CD4-positive, alpha-beta T cell (primary cell): ENCODE data around the gene RDH13. TPM values are rescaled to one million over a fixed set of nuclear protein-coding genes. Genes with fewer than 3 reads are reported as not detected.
"Not testable (repeated sequence)": the region's sequence is repeated elsewhere in the genome, so short reads cannot be mapped to it uniquely, and the experiment has no call there.

Experiments
- ATAC-seq: fragments of 200-7000 bp; cut with Tn5 transposase; one replicate; pipeline ENCODE4 v1.10.0; 2022; ENCODE audit warnings: mild to moderate bottlenecking; ENCODE audit not compliant: poor library complexity
- CTCF ChIA-PET: fragments of 350-600 bp; sonication (Branson Sonifier 250); formaldehyde crosslinking; loops from one replicate; lab custom pipeline; 2021; ENCODE audit warnings: antibody characterized with exemption, inconsistent platforms; lab: Charles Lee
- POLR2A ChIA-PET: fragments of 350-600 bp; sonication (Branson Sonifier 250); formaldehyde crosslinking; loops from one replicate; lab custom pipeline; 2021; ENCODE audit warnings: antibody characterized with exemption, inconsistent platforms; lab: Charles Lee
- DNase-seq, 14 experiments: peaks; one replicate each; pipeline ENCODE4 v3.0.0-alpha.2; 2013 to 2020; ENCODE audit warnings: mixed read lengths in 2 of 14
- H3K27ac ChIP-seq, 2 donors: one replicate each; pipeline versions ENCODE4 v1.5.1 to v1.7.0; 2013; ENCODE audit warnings: low read length in 2 of 2, low read depth in 1 of 2, mild to moderate bottlenecking in 1 of 2
- H3K27me3 ChIP-seq, 2 experiments: 1 replicate in 1 of 2; 2 replicates in 1 of 2; pipeline versions ENCODE4 v1.6.1 to v1.7.0; 2013; ENCODE audit warnings: low read length in 2 of 2, control low read depth in 1 of 2, mild to moderate bottlenecking in 1 of 2, moderate library complexity in 1 of 2; ENCODE audit not compliant: insufficient read depth in 2 of 2, control insufficient read depth in 1 of 2
- H3K36me3 ChIP-seq: one replicate; pipeline ENCODE4 v1.6.1; 2013; ENCODE audit warnings: low read length, control low read depth; ENCODE audit not compliant: insufficient read depth
- H3K4me1 ChIP-seq: one replicate; pipeline ENCODE4 v1.6.1; 2013; ENCODE audit warnings: low read length, control low read depth; ENCODE audit not compliant: insufficient read depth
- H3K4me3 ChIP-seq: one replicate; pipeline ENCODE4 v1.5.1; 2013; ENCODE audit warnings: mild to moderate bottlenecking, low read length, moderate library complexity
- H3K9me3 ChIP-seq, 2 experiments: 1 replicate in 1 of 2; 2 replicates in 1 of 2; pipeline versions ENCODE4 v1.6.1 to v1.7.0; 2013; ENCODE audit warnings: low read length in 2 of 2, mild to moderate bottlenecking in 2 of 2, control low read depth in 1 of 2, moderate library complexity in 1 of 2; ENCODE audit not compliant: control insufficient read depth in 1 of 2, insufficient read depth in 1 of 2
- H3K27ac Mint-ChIP-seq: one replicate; pipeline ENCODE4 v1.8.0; 2020; ENCODE audit warnings: mixed read lengths
- H3K27me3 Mint-ChIP-seq: one replicate; pipeline ENCODE4 v1.8.0; 2021; ENCODE audit warnings: mixed read lengths
- H3K36me3 Mint-ChIP-seq: one replicate; pipeline ENCODE4 v1.8.0; 2021; ENCODE audit warnings: low read depth, mixed read lengths
- H3K4me1 Mint-ChIP-seq: one replicate; pipeline ENCODE4 v1.8.0; 2021; ENCODE audit warnings: low read depth, mixed read lengths
- H3K4me3 Mint-ChIP-seq: one replicate; pipeline ENCODE4 v1.8.0; 2020; ENCODE audit warnings: mild to moderate bottlenecking, mixed read lengths
- H3K9me3 Mint-ChIP-seq: one replicate; pipeline ENCODE4 v1.8.0; 2020; ENCODE audit warnings: mixed read lengths
- intact Hi-C, 2 experiments: fragments of 100-400 bp; cut with DNase I in 1 of 2; cut with micrococcal nuclease in 1 of 2; formaldehyde crosslinking; loops; one replicate each; pipeline versions ENCODE4 v1.15.1 to v1.9.0; 2023 to 2025; cut with DNase I, micrococcal nuclease
- total RNA-seq, 174 experiments: library from RNA in 2 of 174; stranded (reverse) in 2 of 174; gene quantifications; one replicate each; pipeline ENCODE4 v1.2.3 and lab custom pipeline; 2021 to 2026
- TF ChIP-seq, protein P1 (sequence below): fragments of 200-600 bp; IDR thresholded peaks from one replicate; pipeline ENCODE4 v1.8.0; 2022; ENCODE audit warnings: antibody characterized with exemption, mild to moderate bottlenecking

The RDH13 gene
- total RNA-seq, 2 experiments from 2014 or later, result 7.4 to 8.8 TPM

- ChIA-PET CTCF (no interaction called here), POLR2A (no interaction called here)
- H3K4me1 ChIP-seq, result peaks cover 12% of the 10 kb centered on the region
- ATAC-seq (no peak), DNase-seq (no peak)
- no peak overlapping the region for H3K4me3 ChIP-seq
- peaks cover 0 to 32% of the 10 kb centered on the region in 2 experiments for H3K9me3 ChIP-seq
- H3K9me3 Mint-ChIP-seq, result peaks cover 3% of the 10 kb centered on the region
- no peak overlapping the region for H3K27ac ChIP-seq
- no peaks in the 10 kb centered on the region for H3K27me3 Mint-ChIP-seq
- H3K36me3 Mint-ChIP-seq, result peaks cover 54% of the 10 kb centered on the region
- peaks cover 33% of the 10 kb centered on the region for H3K4me1 Mint-ChIP-seq
- no peak overlapping the region for H3K4me3 Mint-ChIP-seq
- H3K27me3 ChIP-seq, result no peaks in the 10 kb centered on the region
- TF ChIP-seq, protein P1, sequence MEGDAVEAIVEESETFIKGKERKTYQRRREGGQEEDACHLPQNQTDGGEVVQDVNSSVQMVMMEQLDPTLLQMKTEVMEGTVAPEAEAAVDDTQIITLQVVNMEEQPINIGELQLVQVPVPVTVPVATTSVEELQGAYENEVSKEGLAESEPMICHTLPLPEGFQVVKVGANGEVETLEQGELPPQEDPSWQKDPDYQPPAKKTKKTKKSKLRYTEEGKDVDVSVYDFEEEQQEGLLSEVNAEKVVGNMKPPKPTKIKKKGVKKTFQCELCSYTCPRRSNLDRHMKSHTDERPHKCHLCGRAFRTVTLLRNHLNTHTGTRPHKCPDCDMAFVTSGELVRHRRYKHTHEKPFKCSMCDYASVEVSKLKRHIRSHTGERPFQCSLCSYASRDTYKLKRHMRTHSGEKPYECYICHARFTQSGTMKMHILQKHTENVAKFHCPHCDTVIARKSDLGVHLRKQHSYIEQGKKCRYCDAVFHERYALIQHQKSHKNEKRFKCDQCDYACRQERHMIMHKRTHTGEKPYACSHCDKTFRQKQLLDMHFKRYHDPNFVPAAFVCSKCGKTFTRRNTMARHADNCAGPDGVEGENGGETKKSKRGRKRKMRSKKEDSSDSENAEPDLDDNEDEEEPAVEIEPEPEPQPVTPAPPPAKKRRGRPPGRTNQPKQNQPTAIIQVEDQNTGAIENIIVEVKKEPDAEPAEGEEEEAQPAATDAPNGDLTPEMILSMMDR, result no peak
- intact Hi-C loops, result no loop called here
- no peaks in the 10 kb centered on the region for H3K36me3 ChIP-seq
- H3K27ac Mint-ChIP-seq, result no peak overlapping the region
Observed at GRCh38 chr19:55012306-55012705, 50.6 kb downstream of the RDH13 start.

- POLR2A ChIA-PET, H3K27me3 Mint-ChIP-seq, H3K4me3 Mint-ChIP-seq, DNase-seq, intact Hi-C loops, ATAC-seq, H3K27me3 ChIP-seq, H3K9me3 Mint-ChIP-seq, H3K4me3 ChIP-seq, H3K36me3 ChIP-seq, CTCF ChIA-PET, H3K27ac Mint-ChIP-seq, H3K27ac ChIP-seq: not testable (repeated sequence)
- Mint-ChIP-seq H3K36me3 (peaks cover 56% of the 10 kb centered on the region), H3K4me1 (peaks cover 43% of the 10 kb centered on the region)
- Histone ChIP-seq H3K9me3 (peaks cover 4 to 22% of the 10 kb centered on the region in 2 experiments), H3K4me1 (peaks cover 22% of the 10 kb centered on the region)
Observed at GRCh38 chr19:55010561-55010960, 52.4 kb downstream of the RDH13 start.

GRCh38 chr19:55008781-55009180, 54.2 kb downstream of the RDH13 start:
- H3K4me3 Mint-ChIP-seq, DNase-seq, ATAC-seq, intact Hi-C loops, CTCF ChIA-PET, H3K27ac ChIP-seq, H3K36me3 ChIP-seq, H3K27me3 ChIP-seq, POLR2A ChIA-PET, H3K27ac Mint-ChIP-seq, H3K4me3 ChIP-seq: not testable (repeated sequence)
- H3K4me1 ChIP-seq, result peaks cover 15% of the 10 kb centered on the region
- peaks cover 17 to 29% of the 10 kb centered on the region in 2 experiments for H3K9me3 ChIP-seq
- Mint-ChIP-seq H3K36me3 (peaks cover 50% of the 10 kb centered on the region), H3K4me1 (peaks cover 32% of the 10 kb centered on the region), H3K9me3 (peaks cover 13% of the 10 kb centered on the region), H3K27me3 (peaks cover 15% of the 10 kb centered on the region)

GRCh38 chr19:55008189-55008588, 54.8 kb downstream of the RDH13 start:
- H3K27ac Mint-ChIP-seq, ATAC-seq, intact Hi-C loops, DNase-seq, H3K4me3 Mint-ChIP-seq, H3K27ac ChIP-seq, H3K36me3 ChIP-seq, H3K4me3 ChIP-seq, H3K27me3 ChIP-seq, CTCF ChIA-PET, POLR2A ChIA-PET: not testable (repeated sequence)
- H3K36me3 Mint-ChIP-seq, result peaks cover 50% of the 10 kb centered on the region
- Histone ChIP-seq H3K9me3 (peaks cover 17 to 33% of the 10 kb centered on the region in 2 experiments), H3K4me1 (peaks cover 15% of the 10 kb centered on the region)
- H3K27me3 Mint-ChIP-seq, result peaks cover 20% of the 10 kb centered on the region
- H3K9me3 Mint-ChIP-seq, result peaks cover 13% of the 10 kb centered on the region
- peaks cover 32% of the 10 kb centered on the region for H3K4me1 Mint-ChIP-seq

- H3K36me3 ChIP-seq, result not testable (repeated sequence)
- peak overlapping the region; percentile 5 for H3K27ac Mint-ChIP-seq
Observed at GRCh38 chr19:55007537-55007936, 55.4 kb downstream of the RDH13 start.

GRCh38 chr19:55006795-55007194, 56.2 kb downstream of the RDH13 start:
- DNase-seq, ATAC-seq, H3K4me3 Mint-ChIP-seq, intact Hi-C loops, H3K27ac ChIP-seq, H3K27ac Mint-ChIP-seq, H3K36me3 ChIP-seq, CTCF ChIA-PET, POLR2A ChIA-PET: not testable (repeated sequence)
- Mint-ChIP-seq H3K4me1 (peaks cover 32% of the 10 kb centered on the region), H3K9me3 (peaks cover 13% of the 10 kb centered on the region), H3K36me3 (peaks cover 54% of the 10 kb centered on the region), H3K27me3 (peaks cover 27% of the 10 kb centered on the region)
- peaks cover 5 to 15% of the 10 kb centered on the region in 2 experiments for H3K27me3 ChIP-seq
- H3K4me1 ChIP-seq, result peaks cover 15% of the 10 kb centered on the region
- H3K4me3 ChIP-seq, result peak overlapping the region; percentile 58
- H3K9me3 ChIP-seq, result peaks cover 17 to 28% of the 10 kb centered on the region in 2 experiments

More at GRCh38 chr19:55007537-55007936, 55.4 kb downstream of the RDH13 start:
- Histone ChIP-seq H3K4me1 (peaks cover 15% of the 10 kb centered on the region), H3K27me3 (peaks cover 0 to 12% of the 10 kb centered on the region in 2 experiments), H3K9me3 (peaks cover 17 to 28% of the 10 kb centered on the region in 2 experiments)
- DNase-seq, H3K27ac ChIP-seq, CTCF ChIA-PET, intact Hi-C loops, H3K4me3 ChIP-seq, POLR2A ChIA-PET, ATAC-seq: not testable (repeated sequence)
- H3K9me3 Mint-ChIP-seq, result peaks cover 13% of the 10 kb centered on the region
- peaks cover 20% of the 10 kb centered on the region for H3K27me3 Mint-ChIP-seq
- H3K36me3 Mint-ChIP-seq, result peaks cover 50% of the 10 kb centered on the region
- H3K4me3 Mint-ChIP-seq, result peak overlapping the region; percentile 14
- peaks cover 32% of the 10 kb centered on the region for H3K4me1 Mint-ChIP-seq
